Neural cell (in vitro differentiated cells): ENCODE measurements around the gene SPARC. TPM values are rescaled to one million over a fixed set of nuclear protein-coding genes. Genes with fewer than 3 reads are reported as not detected.

Experiments
- H2AFZ ChIP-seq: fragments of 200-600, 300-800 bp; sonication (generic), shearing (Covaris generic); 2 replicates; pipeline ENCODE4 v1.6.0; 2014; ENCODE audit warnings: low read depth, mild to moderate bottlenecking, antibody characterized with exemption, low read length, moderate library complexity
- H3F3A ChIP-seq: fragments of 200-600 bp; shearing (Covaris generic); 2 replicates; pipeline ENCODE4 v1.6.1; 2016; ENCODE audit warnings: mild to moderate bottlenecking, moderate library complexity, mixed read lengths, antibody characterized with exemption, low read length; ENCODE audit not compliant: insufficient read depth, poor library complexity, severe bottlenecking
- H3K27ac ChIP-seq: fragments of 200-600, 300-800 bp; sonication (generic), shearing (Covaris generic); 2 replicates; pipeline ENCODE4 v1.5.1; 2014; ENCODE audit warnings: mild to moderate bottlenecking, low read length, moderate library complexity
- H3K27me3 ChIP-seq: fragments of 300-800, 200-600 bp; sonication (generic), shearing (Covaris generic); 2 replicates; pipeline ENCODE4 v1.6.0; 2014; ENCODE audit warnings: mild to moderate bottlenecking, low read depth, low read length, moderate library complexity; ENCODE audit not compliant: insufficient read depth
- H3K36me3 ChIP-seq: fragments of 300-800, 200-600 bp; sonication (generic), shearing (Covaris generic); 2 replicates; pipeline ENCODE4 v1.5.1; 2014; ENCODE audit warnings: mild to moderate bottlenecking, antibody characterized with exemption, low read length, moderate library complexity; ENCODE audit not compliant: insufficient read depth
- H3K4me2 ChIP-seq: fragments of 300-800, 200-600 bp; sonication (generic), shearing (Covaris generic); 2 replicates; pipeline ENCODE4 v1.6.0; 2014; ENCODE audit warnings: mild to moderate bottlenecking, low read length
- H3K4me3 ChIP-seq: fragments of 300-800, 200-600 bp; sonication (generic), shearing (Covaris generic); 2 replicates; pipeline ENCODE4 v1.5.1; 2014; ENCODE audit warnings: mild to moderate bottlenecking, low read length, moderate library complexity
- H3K79me2 ChIP-seq: fragments of 200-600 bp; shearing (Covaris generic); replicated peaks from 2 replicates; pipeline ENCODE4 v1.6.0; 2014; ENCODE audit warnings: mild to moderate bottlenecking, low read length, moderate library complexity; ENCODE audit not compliant: insufficient read depth
- H3K9ac ChIP-seq: fragments of 300-800, 200-600 bp; sonication (generic), shearing (Covaris generic); 2 replicates; pipeline ENCODE4 v1.6.1; 2016; ENCODE audit warnings: mild to moderate bottlenecking, low read length, mixed read lengths
- H3K9me2 ChIP-seq: fragments of 200-600 bp; shearing (Covaris generic); 2 replicates; pipeline ENCODE4 v1.6.1; 2016; ENCODE audit warnings: mild to moderate bottlenecking, low read length, mixed read lengths; ENCODE audit not compliant: insufficient read depth
- H3K9me3 ChIP-seq: fragments of 200-600, 300-800 bp; sonication (generic), shearing (Covaris generic); 2 replicates; pipeline ENCODE4 v1.6.1; 2016; ENCODE audit warnings: mild to moderate bottlenecking, mixed run types, low read length, moderate library complexity, mixed read lengths
- H4K20me1 ChIP-seq: fragments of 200-600 bp; shearing (Covaris generic); 2 replicates; pipeline ENCODE4 v1.6.1; 2016; ENCODE audit warnings: mild to moderate bottlenecking, mixed run types; ENCODE audit not compliant: insufficient read depth
- CTCF ChIP-seq: fragments of 450-650 bp; IDR thresholded peaks from 2 replicates; pipeline ENCODE4 v1.5.1; 2014; ENCODE audit warnings: antibody characterized with exemption, mild to moderate bottlenecking, moderate library complexity; ENCODE audit not compliant: poor library complexity, severe bottlenecking
- EP300 ChIP-seq: fragments of 450-650 bp; conservative IDR thresholded peaks from 2 replicates; pipeline ENCODE4 v1.6.1; 2014; ENCODE audit warnings: antibody characterized with exemption, mild to moderate bottlenecking, moderate library complexity; ENCODE audit not compliant: poor library complexity, severe bottlenecking
- EZH2 ChIP-seq: fragments of 200-600, 300-800 bp; shearing (Covaris generic), sonication (generic); IDR thresholded peaks from 2 replicates; pipeline ENCODE4 v1.6.1; 2014; ENCODE audit warnings: antibody characterized with exemption, low read length, borderline replicate concordance, mild to moderate bottlenecking; ENCODE audit not compliant: insufficient read depth, poor library complexity, severe bottlenecking
- MXI1 ChIP-seq: fragments of 450-650 bp; conservative IDR thresholded peaks from 2 replicates; pipeline ENCODE4 v1.6.1; 2014; ENCODE audit warnings: antibody characterized with exemption, mild to moderate bottlenecking; ENCODE audit not compliant: poor library complexity, severe bottlenecking
- POLR2AphosphoS5 ChIP-seq: IDR thresholded peaks from 2 replicates; pipeline ENCODE4 v1.6.1; 2012
- RAD21 ChIP-seq: fragments of 450-650 bp; conservative IDR thresholded peaks from 2 replicates; pipeline ENCODE4 v1.6.1; 2014; ENCODE audit warnings: antibody characterized with exemption, mild to moderate bottlenecking, moderate library complexity
- REST ChIP-seq: IDR thresholded peaks from 2 replicates; pipeline ENCODE4 v1.6.1; 2012; ENCODE audit warnings: borderline replicate concordance
- SMC3 ChIP-seq: fragments of 450-650 bp; conservative IDR thresholded peaks from 2 replicates; pipeline ENCODE4 v1.6.1; 2014; ENCODE audit warnings: antibody characterized with exemption, mild to moderate bottlenecking, moderate library complexity; ENCODE audit not compliant: poor library complexity
- TAF1 ChIP-seq: IDR thresholded peaks from 2 replicates; pipeline ENCODE4 v1.6.1; 2012; ENCODE audit warnings: low read depth
- polyA plus RNA-seq: library from polyadenylated mRNA; depleted of rRNA; stranded (reverse); fragments of >200 nt; gene quantifications from 2 replicates; pipeline ENCODE4 v1.2.3, GENCODE V29; 2014

Gene SPARC
- polyA plus RNA-seq, 1 donor from 2014 or later, result 15.3 TPM

DNA sequence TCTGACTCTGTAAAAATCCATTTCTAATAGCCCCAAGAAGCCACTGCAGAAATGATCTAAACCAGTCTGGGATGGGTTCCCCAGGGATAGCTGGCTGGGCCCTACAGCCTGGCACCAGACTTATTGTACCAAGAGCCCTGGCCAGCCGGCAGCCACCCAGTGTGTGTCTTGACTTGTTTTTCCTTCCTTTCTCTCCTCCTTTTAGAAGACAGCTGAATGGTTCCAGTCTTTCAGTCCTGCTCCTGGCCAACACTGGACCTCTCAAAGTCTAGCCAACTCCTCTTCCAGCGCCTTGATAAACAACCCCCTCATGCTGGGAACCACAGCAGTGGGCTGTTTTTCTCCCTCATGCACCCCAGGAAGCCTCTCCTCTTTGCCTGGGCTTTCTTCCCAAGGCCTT is 37.6 kb upstream of the SPARC start:
- no peaks in the 10 kb centered on the region for H3K9me2 ChIP-seq
- no peak overlapping the region for H3K4me3 ChIP-seq
- H3K36me3 ChIP-seq, result no peaks in the 10 kb centered on the region
- TF ChIP-seq SMC3, result no peak
- no peak for TF ChIP-seq MXI1
- TF ChIP-seq EZH2, result no peak
- TF ChIP-seq POLR2AphosphoS5, result no peak
- TF ChIP-seq TAF1, result no peak
- TF ChIP-seq RAD21, result no peak
- no peak for TF ChIP-seq REST
- no peak for TF ChIP-seq EP300
- TF ChIP-seq CTCF, result no peak
- H3K9ac ChIP-seq, result no peak overlapping the region
- H3F3A ChIP-seq, result no peaks in the 10 kb centered on the region
- no peaks in the 10 kb centered on the region for H3K9me3 ChIP-seq
- no peaks in the 10 kb centered on the region for H4K20me1 ChIP-seq
- no peak overlapping the region for H3K27ac ChIP-seq
- H3K27me3 ChIP-seq, result no peaks in the 10 kb centered on the region
- H2AFZ ChIP-seq, result no peak overlapping the region
- H3K4me2 ChIP-seq, result no peak overlapping the region
- no peaks in the 10 kb centered on the region for H3K79me2 ChIP-seq

DNA sequence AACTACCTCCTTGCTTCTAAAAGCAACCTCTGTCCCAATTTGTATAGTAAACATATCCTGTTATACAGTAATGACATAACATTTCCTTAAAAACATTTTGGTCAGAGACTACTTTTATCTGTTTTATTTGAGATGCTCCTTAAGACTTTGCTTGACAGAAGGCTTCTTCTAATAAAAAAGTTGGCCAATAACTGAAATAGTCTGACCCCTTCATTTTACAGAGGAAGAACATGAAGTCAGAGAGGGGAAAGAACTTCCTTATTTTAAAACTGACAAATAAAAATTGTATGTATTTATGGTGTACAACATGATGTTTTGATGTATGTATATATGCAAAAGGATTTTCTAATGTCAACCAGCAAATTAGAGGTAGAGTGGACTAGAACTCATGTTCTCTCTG is 35.8 kb upstream of the SPARC start:
- Histone ChIP-seq H3K4me3 (no peak overlapping the region), H3K4me2 (no peak overlapping the region), H2AFZ (no peak overlapping the region), H3K9ac (no peak overlapping the region), H3K36me3 (no peaks in the 10 kb centered on the region), H3K9me3 (no peaks in the 10 kb centered on the region), H3K27ac (no peak overlapping the region), H3F3A (no peaks in the 10 kb centered on the region), H3K27me3 (no peaks in the 10 kb centered on the region), H3K9me2 (no peaks in the 10 kb centered on the region), H4K20me1 (no peaks in the 10 kb centered on the region), H3K79me2 (no peaks in the 10 kb centered on the region)
- no peak for TF ChIP-seq TAF1
- no peak for TF ChIP-seq POLR2AphosphoS5
- TF ChIP-seq CTCF, result no peak
- TF ChIP-seq MXI1, result no peak
- no peak for TF ChIP-seq EZH2
- TF ChIP-seq SMC3, result no peak
- no peak for TF ChIP-seq REST
- TF ChIP-seq RAD21, result no peak
- no peak for TF ChIP-seq EP300
